Testis (tissue), 3 donors: ENCODE data around the gene CAMK2G. TPM values are rescaled to one million over a fixed set of nuclear protein-coding genes. Genes with fewer than 3 reads are reported as not detected.

Experiments
- DNase-seq: peaks from one replicate; pipeline ENCODE4 v3.0.0-alpha.2; 2019
- H3K27ac ChIP-seq, 2 donors: fragments of 200-600 bp; sonication (generic); one replicate each; pipeline ENCODE4 v1.5.1; 2019
- H3K27me3 ChIP-seq: fragments of 200-600 bp; sonication (generic); one replicate; pipeline ENCODE4 v1.5.1; 2019
- H3K36me3 ChIP-seq: fragments of 200-600 bp; sonication (generic); one replicate; pipeline ENCODE4 v1.5.1; 2017; ENCODE audit warnings: low read depth; ENCODE audit errors: missing control alignments
- H3K4me1 ChIP-seq: fragments of 200-600 bp; sonication (generic); one replicate; pipeline ENCODE4 v1.5.1; 2019
- H3K4me3 ChIP-seq, 2 donors: fragments of 200-600 bp; sonication (generic); one replicate each; pipeline ENCODE4 v1.5.1; 2017 to 2019
- H3K9me3 ChIP-seq: fragments of 200-600 bp; sonication (generic); one replicate; pipeline ENCODE4 v1.5.1; 2017
- POLR2A ChIP-seq: fragments of 450-650 bp; IDR thresholded peaks from one replicate; pipeline ENCODE4 v1.6.1; 2017; ENCODE audit warnings: antibody characterized with exemption, mild to moderate bottlenecking, moderate library complexity
- WGBS, 2 donors: methylation state at CpG; one replicate each; pipeline ENCODE4 v1.1.5; 2018; 5-methylcytosine and 5-hydroxymethylcytosine counted together
- intact Hi-C: fragments of 100-400 bp; cut with DNase I; formaldehyde crosslinking; loops from one replicate; pipeline ENCODE4 v1.15.1; 2023; ENCODE audit warnings: low total_unique reads
- polyA plus RNA-seq: library from polyadenylated mRNA; stranded (reverse); fragments of 350-450 nt; fragmentation: Illumina TruSeq; extraction: RNeasy Lipid Tissue Mini Kit (QIAGEN cat#74804); gene quantifications from one replicate; pipeline ENCODE4 v1.2.3, GENCODE V29; 2014; ENCODE audit warnings: low read depth, low replicate concordance; ENCODE audit not compliant: insufficient read depth
- total RNA-seq, 2 donors: library from RNA; depleted of rRNA; stranded (reverse); fragments of >200 nt; gene quantifications; one replicate each; pipeline ENCODE4 v1.2.3, GENCODE V29; 2016
- TF ChIP-seq, protein P1 (sequence below), 3 experiments: fragments of 450-650 bp in 2 of 3; fragments of 200-600 bp in 1 of 3; sonication (generic) in 1 of 3; IDR thresholded peaks; one replicate each; pipeline ENCODE4 v1.5.1; 2016 to 2019; ENCODE audit warnings: antibody characterized with exemption in 3 of 3, mild to moderate bottlenecking in 2 of 3, moderate library complexity in 1 of 3

Gene CAMK2G
- total and polyA plus RNA-seq, 3 donors from 2014 or later = 16.5 to 29.7 (median 25.4) TPM

- no peaks in the 10 kb centered on the region for H3K36me3 ChIP-seq
- intact Hi-C loops = no loop called here
- 90 to 98% methylated on average over 3 of the region's 3 CpGs for WGBS, 2 donors
- no peaks in the 10 kb centered on the region for H3K9me3 ChIP-seq
- H3K4me1 ChIP-seq = no peaks in the 10 kb centered on the region
- TF ChIP-seq, protein P1, sequence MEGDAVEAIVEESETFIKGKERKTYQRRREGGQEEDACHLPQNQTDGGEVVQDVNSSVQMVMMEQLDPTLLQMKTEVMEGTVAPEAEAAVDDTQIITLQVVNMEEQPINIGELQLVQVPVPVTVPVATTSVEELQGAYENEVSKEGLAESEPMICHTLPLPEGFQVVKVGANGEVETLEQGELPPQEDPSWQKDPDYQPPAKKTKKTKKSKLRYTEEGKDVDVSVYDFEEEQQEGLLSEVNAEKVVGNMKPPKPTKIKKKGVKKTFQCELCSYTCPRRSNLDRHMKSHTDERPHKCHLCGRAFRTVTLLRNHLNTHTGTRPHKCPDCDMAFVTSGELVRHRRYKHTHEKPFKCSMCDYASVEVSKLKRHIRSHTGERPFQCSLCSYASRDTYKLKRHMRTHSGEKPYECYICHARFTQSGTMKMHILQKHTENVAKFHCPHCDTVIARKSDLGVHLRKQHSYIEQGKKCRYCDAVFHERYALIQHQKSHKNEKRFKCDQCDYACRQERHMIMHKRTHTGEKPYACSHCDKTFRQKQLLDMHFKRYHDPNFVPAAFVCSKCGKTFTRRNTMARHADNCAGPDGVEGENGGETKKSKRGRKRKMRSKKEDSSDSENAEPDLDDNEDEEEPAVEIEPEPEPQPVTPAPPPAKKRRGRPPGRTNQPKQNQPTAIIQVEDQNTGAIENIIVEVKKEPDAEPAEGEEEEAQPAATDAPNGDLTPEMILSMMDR (IDR thresholded peaks at IDR 0.05) = no peak
- TF ChIP-seq POLR2A = no peak
- no peak overlapping the region for H3K27ac ChIP-seq
- DNase-seq = no peak
- H3K27me3 ChIP-seq = no peaks in the 10 kb centered on the region
- H3K4me3 ChIP-seq = no peak overlapping the region
These were observed 43.4 kb upstream of the CAMK2G start for GRCh38 chr10:73917566-73918305.

DNA sequence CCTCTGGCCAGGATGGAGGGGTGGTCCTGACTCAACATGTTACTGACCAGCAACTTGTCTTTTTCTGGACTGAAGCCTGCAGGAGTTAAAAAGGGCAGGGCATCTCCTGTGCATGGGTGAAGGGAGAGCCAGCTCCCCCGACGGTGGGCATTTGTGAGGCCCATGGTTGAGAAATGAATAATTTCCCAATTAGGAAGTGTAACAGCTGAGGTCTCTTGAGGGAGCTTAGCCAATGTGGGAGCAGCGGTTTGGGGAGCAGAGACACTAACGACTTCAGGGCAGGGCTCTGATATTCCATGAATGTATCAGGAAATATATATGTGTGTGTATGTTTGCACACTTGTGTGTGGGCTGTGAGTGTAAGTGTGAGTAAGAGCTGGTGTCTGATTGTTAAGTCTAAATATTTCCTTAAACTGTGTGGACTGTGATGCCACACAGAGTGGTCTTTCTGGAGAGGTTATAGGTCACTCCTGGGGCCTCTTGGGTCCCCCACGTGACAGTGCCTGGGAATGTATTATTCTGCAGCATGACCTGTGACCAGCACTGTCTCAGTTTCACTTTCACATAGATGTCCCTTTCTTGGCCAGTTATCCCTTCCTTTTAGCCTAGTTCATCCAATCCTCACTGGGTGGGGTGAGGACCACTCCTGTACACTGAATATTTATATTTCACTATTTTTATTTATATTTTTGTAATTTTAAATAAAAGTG is 42.6 kb upstream of the CAMK2G start:
- H3K27ac ChIP-seq = no peak overlapping the region
- H3K4me3 ChIP-seq = no peak overlapping the region
- H3K9me3 ChIP-seq = no peaks in the 10 kb centered on the region
- no peaks in the 10 kb centered on the region for H3K36me3 ChIP-seq
- intact Hi-C loops = no loop called here
- WGBS, 2 donors = 65 to 71% methylated on average over 5 of the region's 5 CpGs
- TF ChIP-seq, protein P1 (IDR thresholded peaks at IDR 0.05) = no peak
- TF ChIP-seq POLR2A = no peak
- no peak for DNase-seq
- H3K4me1 ChIP-seq = no peaks in the 10 kb centered on the region
- H3K27me3 ChIP-seq = no peaks in the 10 kb centered on the region

DNA sequence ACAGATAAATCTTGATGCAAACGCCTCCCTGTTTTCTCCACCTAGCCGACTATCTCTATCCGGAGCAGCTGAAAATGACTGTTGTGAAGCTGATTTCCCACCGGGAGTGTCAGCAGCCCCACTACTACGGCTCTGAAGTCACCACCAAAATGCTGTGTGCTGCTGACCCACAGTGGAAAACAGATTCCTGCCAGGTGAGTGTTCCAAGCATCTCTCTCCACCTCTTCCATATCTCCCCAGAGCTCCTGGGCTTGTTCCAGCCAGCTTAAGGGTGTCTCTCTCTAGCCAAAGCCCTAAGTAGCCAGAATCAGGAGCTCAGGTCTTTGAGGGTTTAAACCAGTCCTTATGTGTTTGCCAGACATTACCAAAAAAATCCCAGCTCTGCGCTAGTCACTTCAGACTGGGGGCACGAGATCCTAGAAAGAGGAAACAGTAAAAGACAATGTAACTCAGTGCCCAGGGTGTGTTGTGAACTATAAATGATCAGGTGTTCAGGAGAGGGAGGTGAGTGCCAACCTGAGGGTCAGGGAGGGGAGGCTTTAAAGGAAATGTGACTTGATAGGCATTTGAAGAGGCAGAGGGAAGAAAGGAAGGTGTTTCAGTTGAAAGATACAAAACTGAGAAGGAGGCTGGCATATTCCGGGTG is 41.0 kb upstream of the CAMK2G start:
- TF ChIP-seq POLR2A = no peak
- TF ChIP-seq, protein P1 (IDR thresholded peaks at IDR 0.05) = no peak
- H3K4me1 ChIP-seq = peaks cover 3% of the 10 kb centered on the region
- H3K27me3 ChIP-seq = no peaks in the 10 kb centered on the region
- H3K27ac ChIP-seq = no peak overlapping the region
- no peak overlapping the region for H3K4me3 ChIP-seq
- intact Hi-C loops = no loop called here
- H3K36me3 ChIP-seq = no peaks in the 10 kb centered on the region
- H3K9me3 ChIP-seq = no peaks in the 10 kb centered on the region
- DNase-seq = no peak
- WGBS, 2 donors = 77 to 85% methylated on average over 8 of the region's 8 CpGs

DNA sequence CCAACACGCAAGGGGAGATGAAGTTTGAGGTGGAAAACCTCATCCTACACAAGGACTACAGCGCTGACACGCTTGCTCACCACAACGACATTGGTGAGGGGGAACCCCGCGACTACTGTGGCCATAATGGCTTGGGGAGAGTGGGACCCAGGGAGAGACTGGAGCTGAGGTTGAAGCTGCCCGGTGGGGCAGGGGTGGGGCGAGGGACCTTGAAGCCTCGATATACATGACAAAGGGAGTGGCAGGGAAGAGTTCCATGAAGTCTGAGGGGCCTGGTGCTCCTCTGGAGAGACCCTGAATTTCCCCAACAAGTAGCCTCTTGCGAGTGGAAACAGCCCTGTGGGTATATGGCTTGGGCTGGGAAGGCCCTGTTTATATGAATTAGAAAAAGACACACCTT is 39.7 kb upstream of the CAMK2G start:
- no peak overlapping the region for H3K27ac ChIP-seq
- intact Hi-C loops = no loop called here
- WGBS, 2 donors = 88 to 90% methylated on average over 10 of the region's 10 CpGs
- H3K4me1 ChIP-seq = peaks cover 3% of the 10 kb centered on the region
- DNase-seq = no peak
- no peak overlapping the region for H3K4me3 ChIP-seq
- H3K9me3 ChIP-seq = no peaks in the 10 kb centered on the region
- H3K36me3 ChIP-seq = no peaks in the 10 kb centered on the region
- no peaks in the 10 kb centered on the region for H3K27me3 ChIP-seq
- TF ChIP-seq, protein P1 (IDR thresholded peaks at IDR 0.05) = no peak
- TF ChIP-seq POLR2A = no peak
